ENCODE data around the gene FAM3B. TPM values are rescaled to one million over a fixed set of nuclear protein-coding genes. Genes with fewer than 3 reads are reported as not detected.

Gene FAM3B
- total and polyA plus RNA-seq, 2 of the 4 experiments (the other 2 are of a cell fraction) = not detected

DNA sequence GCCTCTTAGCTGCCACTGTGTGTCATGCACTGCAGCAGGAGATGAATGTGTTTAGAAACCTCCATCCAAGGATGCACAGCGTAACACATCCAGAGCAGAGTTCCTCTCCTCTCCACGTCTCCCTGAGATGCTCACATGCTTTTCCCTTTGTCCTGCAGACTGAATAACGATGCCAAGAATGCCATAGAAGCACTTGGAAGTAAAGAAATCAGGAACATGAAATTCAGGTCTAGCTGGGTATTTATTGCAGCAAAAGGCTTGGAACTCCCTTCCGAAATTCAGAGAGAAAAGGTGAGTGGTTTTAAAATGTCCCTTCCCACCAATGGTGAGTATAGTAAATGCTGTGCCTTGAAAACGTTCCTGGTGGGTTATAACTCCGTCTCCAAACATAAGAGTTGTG is 31.8 kb downstream of the FAM3B start:
- intact Hi-C loops (cut with micrococcal nuclease) (no loop called here), dilution Hi-C loops (cut with HindIII; ENCODE audit: low sequenced_read_pairs, unreplicated experiment) (no loop called here), in situ Hi-C loops (cut with MboI; ENCODE audit: low sequenced_read_pairs) (no loop called here)
- Histone ChIP-seq H2AK9ac (replicated peaks; ENCODE audit: low read depth, low read length, poor library complexity) (no peak overlapping the region), H3K23ac (ENCODE audit: low read depth, low read length) (no peak overlapping the region), H2AK5ac (ENCODE audit: low read depth, low read length) (no peak overlapping the region), H3K27me3 (ENCODE audit: control insufficient read depth, insufficient read depth, low read length) (peaks cover 17% of the 10 kb centered on the region), H2BK120ac (ENCODE audit: low read depth, low read length) (no peak overlapping the region), H3K9me3 (ENCODE audit: control insufficient read depth, insufficient read depth, low read length) (no peaks in the 10 kb centered on the region), H3K4me2 (ENCODE audit: low read depth, low read length) (no peak overlapping the region), H4K5ac (ENCODE audit: low read depth, low read length) (no peak overlapping the region), H3K79me1 (ENCODE audit: low read depth in 1 of 2, low read length in 2 of 2) (no peaks in the 10 kb centered on the region), H3K56ac (ENCODE audit: extremely low read depth, insufficient read depth, low read length) (no peak overlapping the region), H4K20me1 (ENCODE audit: insufficient read depth, low read length) (no peaks in the 10 kb centered on the region), H2BK20ac (ENCODE audit: low read depth, low read length) (no peak overlapping the region), H3K27ac (ENCODE audit: insufficient read depth, low read length) (no peak overlapping the region), H3K4me3 (ENCODE audit: insufficient read depth, low read depth, low read length) (no peak overlapping the region), H3K9ac (ENCODE audit: low read depth, low read length) (no peak overlapping the region), H4K8ac (ENCODE audit: low read depth in 2 of 2, low read length in 2 of 2) (no peak overlapping the region), H2AFZ (replicated peaks; ENCODE audit: low read length, poor library complexity) (no peak overlapping the region), H2BK5ac (ENCODE audit: low read depth, low read length, poor library complexity, severe bottlenecking) (no peak overlapping the region), H3K18ac (ENCODE audit: low read depth, low read length) (no peak overlapping the region), H3K4ac (ENCODE audit: low read depth, low read length) (no peak overlapping the region), H3K4me1 (ENCODE audit: control insufficient read depth, insufficient read depth, low read length) (no peaks in the 10 kb centered on the region), H3K36me3 (ENCODE audit: control insufficient read depth, insufficient read depth, low read length) (no peaks in the 10 kb centered on the region), H4K91ac (ENCODE audit: insufficient read depth, low read depth, low read length) (no peak overlapping the region), H3K14ac (replicated peaks; ENCODE audit: low read depth, low read length) (no peak overlapping the region), H2BK15ac (ENCODE audit: low read depth, low read length) (no peak overlapping the region), H3K9me1 (ENCODE audit: insufficient read depth, low read length) (no peaks in the 10 kb centered on the region)
- no peak for DNase-seq
- BruUV-seq (replicated peaks) = no TSS peak
- POLR2A ChIA-PET (ENCODE audit: unreplicated experiment) = no interaction called here
- WGBS, 2 experiments (ENCODE audit: extremely low coverage in 2 of 2, insufficient read length in 1 of 2) = no CpG with 5 or more reads among the region's 6 CpGs
- TF ChIP-seq MXI1 (IDR thresholded peaks at IDR 0.05; ENCODE audit: borderline replicate concordance, low read depth, low read length) (no peak), MAZ (IDR thresholded peaks at IDR 0.05; ENCODE audit: borderline replicate concordance, low read depth, low read length) (no peak), POLR2A (IDR thresholded peaks at IDR 0.05; ENCODE audit: low read depth, low read length) (no peak), CHD1 (IDR thresholded peaks at IDR 0.05; ENCODE audit: low read depth, low read length) (no peak), SMC3 (IDR thresholded peaks at IDR 0.05; ENCODE audit: low read depth, low read length) (no peak)
- CTCF ChIA-PET = no interaction called here
- ATAC-seq (ENCODE audit: low read depth) = no peak

All from IMR-90 (cell line).